PC-3 (cell line): ENCODE data around the gene SIGLEC14. TPM values are rescaled to one million over a fixed set of nuclear protein-coding genes. Genes with fewer than 3 reads are reported as not detected.

Experiments used
- ATAC-seq: fragments of 200-7000 bp; cut with Tn5 transposase; 2 replicates; pipeline ENCODE4 v1.9.1; 2020; ENCODE audit warnings: mild to moderate bottlenecking, moderate library complexity
- BruUV-seq: library from RNA; stranded (reverse); fragments of 400-500 nt; replicated peaks from 2 replicates; lab custom pipeline; 2021; lab: Mats Ljungman, UMichigan
- CTCF ChIA-PET: fragments of 300-600 bp; sonication (Branson Sonifier 250); formaldehyde crosslinking; loops from one replicate; lab custom pipeline; 2022; ENCODE audit warnings: antibody characterized with exemption; lab: Charles Lee
- POLR2A ChIA-PET: fragments of 300-600 bp; sonication (Branson Sonifier 250); formaldehyde crosslinking; loops from one replicate; lab custom pipeline; 2022; ENCODE audit warnings: antibody characterized with exemption; ENCODE audit not compliant: unreplicated experiment; lab: Charles Lee
- DNase-seq: peaks from one replicate; pipeline ENCODE4 v3.0.0-alpha.2; 2015
- H2AFZ ChIP-seq: fragments of 300-600 bp; sonication (generic); 2 replicates; pipeline ENCODE4 v1.6.0; 2016; ENCODE audit warnings: antibody characterized with exemption, low read length
- H3F3A ChIP-seq: fragments of 300-600 bp; sonication (generic); one replicate; pipeline ENCODE4 v1.6.0; 2017; ENCODE audit warnings: antibody characterized with exemption, low read length, control low read depth, mild to moderate bottlenecking; ENCODE audit not compliant: unreplicated experiment
- H3K27ac ChIP-seq: fragments of 300-600 bp; sonication (generic); 2 replicates; pipeline ENCODE4 v1.5.1; 2016; ENCODE audit warnings: mild to moderate bottlenecking, low read length
- H3K27me3 ChIP-seq: fragments of 300-600 bp; sonication (generic); 2 replicates; pipeline ENCODE4 v1.6.1; 2016; ENCODE audit warnings: low read length, mixed read lengths
- H3K36me3 ChIP-seq: fragments of 300-600 bp; sonication (generic); 2 replicates; pipeline ENCODE4 v1.6.1; 2016; ENCODE audit warnings: low read depth, mixed run types, low read length, mixed read lengths
- H3K4me1 ChIP-seq: fragments of 300-600 bp; sonication (generic); 2 replicates; pipeline ENCODE4 v1.5.1; 2016; ENCODE audit warnings: low read length; ENCODE audit not compliant: insufficient read depth
- H3K4me2 ChIP-seq: fragments of 300-600 bp; sonication (generic); 2 replicates; pipeline ENCODE4 v1.6.0; 2016; ENCODE audit warnings: low read length
- H3K4me3 ChIP-seq: fragments of 300-600 bp; sonication (generic); 2 replicates; pipeline ENCODE4 v1.5.1; 2016; ENCODE audit warnings: mild to moderate bottlenecking, low read length, mixed read lengths
- H3K79me2 ChIP-seq: fragments of 300-600 bp; sonication (generic); 2 replicates; pipeline ENCODE4 v1.6.1; 2017; ENCODE audit warnings: low read length, mixed read lengths
- H3K9ac ChIP-seq: fragments of 300-600 bp; sonication (generic); 2 replicates; pipeline ENCODE4 v1.6.0; 2016; ENCODE audit warnings: mild to moderate bottlenecking, low read length
- H3K9me2 ChIP-seq: fragments of 300-600 bp; sonication (generic); replicated peaks from 2 replicates; pipeline ENCODE4 v1.6.1; 2016; ENCODE audit warnings: mixed run types, low read length, mixed read lengths
- H3K9me3 ChIP-seq: fragments of 300-600 bp; sonication (generic); 2 replicates; pipeline ENCODE4 v1.6.1; 2016; ENCODE audit warnings: low read length, mixed read lengths
- H4K20me1 ChIP-seq: fragments of 300-600 bp; sonication (generic); 2 replicates; pipeline ENCODE4 v1.6.1; 2016; ENCODE audit warnings: low read length, mixed read lengths
- CTCF ChIP-seq: fragments of 300-600 bp; sonication (generic); conservative IDR thresholded peaks from 2 replicates; pipeline ENCODE4 v1.5.1; 2017; ENCODE audit warnings: antibody characterized with exemption, low read depth, mild to moderate bottlenecking, low read length
- EZH2 ChIP-seq: fragments of 300-600 bp; sonication (generic); IDR thresholded peaks from one replicate; pipeline ENCODE4 v1.6.1; 2017; ENCODE audit warnings: antibody characterized with exemption, mild to moderate bottlenecking, low read length; ENCODE audit not compliant: unreplicated experiment
- EZH2phosphoT487 ChIP-seq: fragments of 300-600 bp; sonication (generic); IDR thresholded peaks from 2 replicates; pipeline ENCODE4 v1.6.1; 2018; ENCODE audit warnings: mild to moderate bottlenecking, antibody characterized with exemption, low read length, borderline replicate concordance
- intact Hi-C: fragments of 100-400 bp; cut with micrococcal nuclease; formaldehyde crosslinking; loops from 2 replicates; pipeline ENCODE4 v1.9.0; 2023
- total RNA-seq: library from RNA; depleted of rRNA; stranded (reverse); fragments of >200 nt; gene quantifications from 2 replicates; pipeline ENCODE4 v1.2.3, GENCODE V29; 2014

The SIGLEC14 gene
- total RNA-seq, 1 experiment from 2014 or later: not detected

GRCh38 chr19:51689751-51690453 lies 43.3 kb upstream of the SIGLEC14 start:
- Histone ChIP-seq H3K27ac (peak overlapping the region; percentile 27; the same call in 1 of the 2 replicates), H3K9me3 (no peaks in the 10 kb centered on the region), H2AFZ (peak overlapping the region; percentile 66; the same call in 1 of the 2 replicates), H3K9ac (peak overlapping the region; percentile 74), H3K9me2 (no peaks in the 10 kb centered on the region), H3K4me2 (peak overlapping the region; percentile 91), H3K79me2 (peaks cover 84% of the 10 kb centered on the region), H3K4me3 (peak overlapping the region; percentile 76), H3K36me3 (peaks cover 19% of the 10 kb centered on the region), H3K4me1 (peaks cover 42% of the 10 kb centered on the region), H4K20me1 (peaks cover 27% of the 10 kb centered on the region), H3F3A (no peaks in the 10 kb centered on the region), H3K27me3 (no peaks in the 10 kb centered on the region)
- ATAC-seq (no peak), DNase-seq (no peak)
- POLR2A ChIA-PET: no interaction called here
- TSS peak; percentile 35 for BruUV-seq
- CTCF ChIA-PET: no interaction called here
- intact Hi-C loops: no loop called here
- no peak for TF ChIP-seq EZH2
- no peak for TF ChIP-seq EZH2phosphoT487
- TF ChIP-seq CTCF: no peak

- TF ChIP-seq EZH2: no peak
- TF ChIP-seq CTCF: no peak
- no peak for TF ChIP-seq EZH2phosphoT487
- peaks cover 74% of the 10 kb centered on the region for H3K79me2 ChIP-seq
- H3K36me3 ChIP-seq: peaks cover 9% of the 10 kb centered on the region
- peak overlapping the region; percentile 76 for H3K4me3 ChIP-seq
- H4K20me1 ChIP-seq: peaks cover 20% of the 10 kb centered on the region
- ChIA-PET CTCF (interaction anchor here (1.2 kb wide), 1 partner anchor 28 kb away, joined by 6 read pairs; no protein-coding TSS in a partner anchor), POLR2A (interaction anchor here (0.6 to 0.7 kb wide), 2 partner anchors 321 to 807 kb away, joined by 3 read pairs; no protein-coding TSS in a partner anchor)
- H3K9me2 ChIP-seq: no peaks in the 10 kb centered on the region
- peak overlapping the region; percentile 92 for H2AFZ ChIP-seq
- H3K27ac ChIP-seq: peak overlapping the region; percentile 62
- DNase-seq: peak; percentile 94
- H3K9me3 ChIP-seq: no peaks in the 10 kb centered on the region
- BruUV-seq: no TSS peak
- H3K27me3 ChIP-seq: no peaks in the 10 kb centered on the region
- peak overlapping the region; percentile 74 for H3K9ac ChIP-seq
- ATAC-seq: peak; percentile 73
- intact Hi-C loops: no loop called here
- no peaks in the 10 kb centered on the region for H3F3A ChIP-seq
- H3K4me1 ChIP-seq: peaks cover 42% of the 10 kb centered on the region
- H3K4me2 ChIP-seq: peak overlapping the region; percentile 91
These were observed 42.3 kb upstream of the SIGLEC14 start for GRCh38 chr19:51688671-51689571.
